Liver (tissue), 3 donors: ENCODE results near the gene C9orf50.

ENCODE experiments used
- CTCF ChIP-seq: fragments of 150-350 bp; IDR thresholded peaks from 2 replicates; pipeline ENCODE4 v1.5.1; 2017; ENCODE audit warnings: improper control_type of control experiment, low read depth, low read length; ENCODE audit not compliant: missing input control
- RAD21 ChIP-seq, 2 donors: IDR thresholded peaks; 2 replicates each; pipeline ENCODE4 v1.6.1; 2016; ENCODE audit warnings: antibody characterized with exemption in 2 of 2, mild to moderate bottlenecking in 2 of 2
- REST ChIP-seq: IDR thresholded peaks from 2 replicates; pipeline ENCODE4 v1.6.1; 2016; ENCODE audit warnings: antibody characterized with exemption, mild to moderate bottlenecking
- RXRA ChIP-seq, 2 donors: IDR thresholded peaks; 2 replicates each; pipeline ENCODE4 v1.6.1; 2017 to 2018; ENCODE audit warnings: antibody characterized with exemption in 2 of 2, mild to moderate bottlenecking in 1 of 2
- donor health status: healthy.
- donor health status: healthy.

- TF ChIP-seq CTCF (no peak), REST (no peak), RXRA (IDR thresholded peaks at IDR 0.05) (no peak), RAD21 (IDR thresholded peaks at IDR 0.05) (no peak)
Observed at GRCh38 chr9:129581505-129582189, 39.3 kb downstream of the C9orf50 start.
